Activated gamma-delta T cell treated with Interleukin-2 at 50 U/mL for 16 hours (primary cell): ENCODE measurements around the gene CHST7.

Experiments
- DNase-seq: peaks from one replicate; pipeline ENCODE4 v3.0.0-alpha.2; 2020

The CHST7 gene

GRCh38 chrX:46610070-46610658, 36.6 kb downstream of the CHST7 start:
- no peak for DNase-seq

- peak; percentile 41 for DNase-seq
These were observed 38.2 kb downstream of the CHST7 start for GRCh38 chrX:46611658-46612362.

GRCh38 chrX:46617906-46618305, 44.3 kb downstream of the CHST7 start:
- DNase-seq, result no peak

- no peak for DNase-seq
These were observed 45.4 kb downstream of the CHST7 start for GRCh38 chrX:46618947-46619346.

GRCh38 chrX:46620505-46620904, 46.9 kb downstream of the CHST7 start:
- no peak for DNase-seq

GRCh38 chrX:46621572-46621971, 48.0 kb downstream of the CHST7 start:
- no peak for DNase-seq

- no peak for DNase-seq
These were observed 50.7 kb downstream of the CHST7 start for GRCh38 chrX:46624090-46624786.

GRCh38 chrX:46626566-46626965, 53.0 kb downstream of the CHST7 start:
- DNase-seq, result no peak

GRCh38 chrX:46627062-46627461, 53.5 kb downstream of the CHST7 start:
- DNase-seq, result no peak

GRCh38 chrX:46627711-46628419, 54.3 kb downstream of the CHST7 start:
- no peak for DNase-seq

GRCh38 chrX:46628460-46629371, 55.2 kb downstream of the CHST7 start:
- no peak for DNase-seq

GRCh38 chrX:46630141-46630540, 56.6 kb downstream of the CHST7 start:
- DNase-seq, result no peak

GRCh38 chrX:46634577-46634976, 61.0 kb downstream of the CHST7 start:
- no peak for DNase-seq

- no peak for DNase-seq
These were observed 61.6 kb downstream of the CHST7 start for GRCh38 chrX:46635186-46635585.

GRCh38 chrX:46636223-46636622, 62.7 kb downstream of the CHST7 start:
- DNase-seq, result no peak

- no peak for DNase-seq
These were observed 64.4 kb downstream of the CHST7 start for GRCh38 chrX:46637938-46638337.

- no peak for DNase-seq
These were observed 68.6 kb downstream of the CHST7 start for GRCh38 chrX:46642145-46642544.

- DNase-seq, result no peak
These were observed 70.1 kb downstream of the CHST7 start for GRCh38 chrX:46643636-46644035.

- no peak for DNase-seq
These were observed 72.0 kb downstream of the CHST7 start for GRCh38 chrX:46645614-46646013.

GRCh38 chrX:46647251-46647650, 73.7 kb downstream of the CHST7 start:
- DNase-seq, result no peak
